H9 (cell line): Measurements from ENCODE around the gene MAJIN. TPM values are rescaled to one million over a fixed set of nuclear protein-coding genes. Genes with fewer than 3 reads are reported as not detected.

Experiments
- DNase-seq: peaks from one replicate; pipeline ENCODE4 v3.0.0-alpha.2; 2017
- H2AFZ ChIP-seq: one replicate; pipeline ENCODE4 v1.6.1; 2013; ENCODE audit warnings: mild to moderate bottlenecking, low read length, control low read depth, moderate library complexity
- H2AK5ac ChIP-seq: 2 replicates; pipeline ENCODE4 v1.6.1; 2013; ENCODE audit warnings: low read length, control low read depth, mixed read lengths; ENCODE audit not compliant: insufficient read length
- H2BK120ac ChIP-seq: one replicate; pipeline ENCODE4 v1.6.1; 2013; ENCODE audit warnings: low read depth, mild to moderate bottlenecking, low read length, control low read depth, inconsistent platforms; ENCODE audit not compliant: poor library complexity, severe bottlenecking
- H2BK12ac ChIP-seq: 2 replicates; pipeline ENCODE4 v1.6.1; 2013; ENCODE audit warnings: low read length, control low read depth, mixed read lengths, low read depth; ENCODE audit not compliant: insufficient read length
- H2BK15ac ChIP-seq: 2 replicates; pipeline ENCODE4 v1.6.1; 2013; ENCODE audit warnings: low read depth, low read length, control low read depth
- H2BK20ac ChIP-seq: one replicate; pipeline ENCODE4 v1.6.1; 2013; ENCODE audit warnings: low read depth, mild to moderate bottlenecking, low read length, control low read depth, inconsistent platforms; ENCODE audit not compliant: poor library complexity, severe bottlenecking
- H2BK5ac ChIP-seq: 2 replicates; pipeline ENCODE4 v1.6.1; 2013; ENCODE audit warnings: low read length, control low read depth, mixed read lengths; ENCODE audit not compliant: insufficient read length
- H3K14ac ChIP-seq: 2 replicates; pipeline ENCODE4 v1.6.1; 2013; ENCODE audit warnings: low read length, control low read depth; ENCODE audit not compliant: insufficient read depth
- H3K18ac ChIP-seq: 2 replicates; pipeline ENCODE4 v1.6.1; 2013; ENCODE audit warnings: low read depth, mild to moderate bottlenecking, mixed read lengths, low read length, control low read depth; ENCODE audit not compliant: insufficient read length
- H3K23ac ChIP-seq: 2 replicates; pipeline ENCODE4 v1.6.1; 2013; ENCODE audit warnings: low read length, control low read depth, mixed read lengths, low read depth; ENCODE audit not compliant: insufficient read length
- H3K23me2 ChIP-seq: 2 replicates; pipeline ENCODE4 v1.6.1; 2013; ENCODE audit warnings: low read depth, mild to moderate bottlenecking, mixed read lengths, low read length, control low read depth; ENCODE audit not compliant: insufficient read length, poor library complexity, severe bottlenecking
- H3K27ac ChIP-seq: 2 replicates; pipeline ENCODE4 v1.5.1; 2013; ENCODE audit warnings: low read length, control low read depth, mixed read lengths, low read depth; ENCODE audit not compliant: insufficient read length
- H3K27me3 ChIP-seq: 2 replicates; pipeline ENCODE4 v1.6.1; 2013; ENCODE audit warnings: low read length, control low read depth, inconsistent platforms; ENCODE audit not compliant: insufficient read depth
- H3K4ac ChIP-seq: 2 replicates; pipeline ENCODE4 v1.6.1; 2013; ENCODE audit warnings: low read depth, mild to moderate bottlenecking, control low read depth, inconsistent platforms, low read length, moderate library complexity
- H3K4me1 ChIP-seq: 2 replicates; pipeline ENCODE4 v1.6.1; 2013; ENCODE audit warnings: low read length, control low read depth, inconsistent platforms; ENCODE audit not compliant: insufficient read depth
- H3K4me2 ChIP-seq: 2 replicates; pipeline ENCODE4 v1.6.1; 2013; ENCODE audit warnings: low read length, control low read depth, mixed read lengths; ENCODE audit not compliant: insufficient read length, insufficient read depth
- H3K56ac ChIP-seq: 2 replicates; pipeline ENCODE4 v1.6.1; 2013; ENCODE audit warnings: low read depth, mild to moderate bottlenecking, mixed read lengths, low read length, control low read depth; ENCODE audit not compliant: insufficient read length
- H3K79me1 ChIP-seq: 2 replicates; pipeline ENCODE4 v1.6.1; 2013; ENCODE audit warnings: low read depth, mild to moderate bottlenecking, moderate library complexity, low read length, control low read depth, inconsistent platforms; ENCODE audit not compliant: insufficient read depth, poor library complexity, severe bottlenecking
- H3K79me2 ChIP-seq: 2 replicates; pipeline ENCODE4 v1.6.1; 2013; ENCODE audit warnings: low read length, control low read depth, inconsistent platforms; ENCODE audit not compliant: insufficient read depth
- H3K9ac ChIP-seq: 2 replicates; pipeline ENCODE4 v1.6.1; 2013; ENCODE audit warnings: low read length, control low read depth, mixed read lengths; ENCODE audit not compliant: insufficient read length; ENCODE audit errors: extremely low read depth
- H3K9me3 ChIP-seq: one replicate; pipeline ENCODE4 v1.6.1; 2013; ENCODE audit warnings: low read depth, low read length, inconsistent platforms; ENCODE audit not compliant: control insufficient read depth
- H3T11ph ChIP-seq: one replicate; pipeline ENCODE4 v1.6.1; 2013; ENCODE audit warnings: mild to moderate bottlenecking, low read length, control low read depth, inconsistent platforms
- H4K20me1 ChIP-seq: one replicate; pipeline ENCODE4 v1.6.1; 2013; ENCODE audit not compliant: control insufficient read depth, insufficient read length, insufficient read depth
- H4K5ac ChIP-seq: 2 replicates; pipeline ENCODE4 v1.6.1; 2013; ENCODE audit warnings: low read depth, mild to moderate bottlenecking, mixed read lengths, low read length, control low read depth; ENCODE audit not compliant: insufficient read length
- H4K8ac ChIP-seq: replicated peaks from 2 replicates; pipeline ENCODE4 v1.6.1; 2013; ENCODE audit warnings: low read length, control low read depth, mixed read lengths, low read depth; ENCODE audit not compliant: insufficient read length
- H4K91ac ChIP-seq: 2 replicates; pipeline ENCODE4 v1.6.1; 2013; ENCODE audit warnings: low read depth, mild to moderate bottlenecking, moderate library complexity, mixed read lengths, low read length, control low read depth; ENCODE audit not compliant: insufficient read length
- H3K27ac Mint-ChIP-seq, 3 experiments: 2 replicates in 2 of 3; 3 replicates in 1 of 3; pipeline ENCODE4 v1.8.0; 2020 to 2021; ENCODE audit warnings: mixed read lengths in 3 of 3, mild to moderate bottlenecking in 1 of 3, moderate library complexity in 1 of 3
- H3K27me3 Mint-ChIP-seq: 2 replicates; pipeline ENCODE4 v1.8.0; 2021; ENCODE audit warnings: low read depth, mild to moderate bottlenecking, moderate library complexity, mixed read lengths
- H3K36me3 Mint-ChIP-seq, 3 experiments: 2 replicates in 2 of 3; 3 replicates in 1 of 3; pipeline ENCODE4 v1.8.0; 2020 to 2021; ENCODE audit warnings: low read depth in 3 of 3, mixed read lengths in 3 of 3; ENCODE audit not compliant: insufficient read depth in 1 of 3
- H3K4me1 Mint-ChIP-seq, 2 experiments: 2 replicates each; pipeline ENCODE4 v1.8.0; 2020; ENCODE audit warnings: mixed read lengths in 2 of 2
- H3K4me3 Mint-ChIP-seq, 2 experiments: 2 replicates in 1 of 2; 3 replicates in 1 of 2; pipeline ENCODE4 v1.8.0; 2020 to 2021; ENCODE audit warnings: mild to moderate bottlenecking in 2 of 2, mixed read lengths in 2 of 2, moderate library complexity in 1 of 2
- H3K9me3 Mint-ChIP-seq, 2 experiments: 2 replicates in 1 of 2; 3 replicates in 1 of 2; pipeline ENCODE4 v1.8.0; 2020; ENCODE audit warnings: mild to moderate bottlenecking in 2 of 2, mixed read lengths in 2 of 2, moderate library complexity in 1 of 2
- CTCF ChIP-seq: fragments of 200-600 bp; sonication (generic); conservative IDR thresholded peaks from 3 replicates; pipeline ENCODE4 v1.8.0; 2021; ENCODE audit warnings: antibody characterized with exemption, mild to moderate bottlenecking
- WGBS: extraction: QIAGEN DNeasy Blood & Tissue Kit; methylation state at CpG from one replicate; pipeline ENCODE4 v1.1.7; 2013; ENCODE audit warnings: missing lambda C conversion rate, low lambda C conversion rate, mixed read lengths; ENCODE audit not compliant: insufficient read length; ENCODE audit errors: extremely low coverage; 5-methylcytosine and 5-hydroxymethylcytosine counted together
- total RNA-seq: library from RNA; stranded (reverse); gene quantifications from 2 replicates; pipeline ENCODE4 v1.2.1, GENCODE V29; 2021

Gene MAJIN
- total RNA-seq, 1 experiment from 2014 or later = not detected

GRCh38 chr11:65021509-65021908, 49.6 kb upstream of the MAJIN start:
- Histone ChIP-seq H3K4ac (no peak overlapping the region), H2BK120ac (no peak overlapping the region), H2BK5ac (no peak overlapping the region), H2BK20ac (no peak overlapping the region), H3K56ac (no peak overlapping the region), H3K4me2 (no peak overlapping the region), H2BK12ac (no peak overlapping the region), H3K79me1 (no peaks in the 10 kb centered on the region), H3K18ac (no peak overlapping the region), H2BK15ac (no peak overlapping the region), H3K27ac (no peak overlapping the region), H2AFZ (no peak overlapping the region), H4K5ac (no peak overlapping the region), H3K79me2 (no peaks in the 10 kb centered on the region), H4K20me1 (no peaks in the 10 kb centered on the region), H3K9ac (no peak overlapping the region), H3K23me2 (no peaks in the 10 kb centered on the region), H4K8ac (no peak overlapping the region), H3T11ph (no peak overlapping the region), H2AK5ac (no peak overlapping the region), H4K91ac (no peak overlapping the region), H3K23ac (no peak overlapping the region), H3K27me3 (no peaks in the 10 kb centered on the region), H3K4me1 (no peaks in the 10 kb centered on the region), H3K14ac (no peak overlapping the region), H3K9me3 (no peaks in the 10 kb centered on the region)
- DNase-seq = no peak
- H3K9me3 Mint-ChIP-seq = no peaks in the 10 kb centered on the region
- no CpG with 5 or more reads among the region's 11 CpGs for WGBS
- peaks cover 1% of the 10 kb centered on the region; the same call in 1 of the 2 replicates for H3K27me3 Mint-ChIP-seq
- no peak overlapping the region; a peak in 1 of 7 replicates for H3K27ac Mint-ChIP-seq
- no peak overlapping the region; a peak in 1 of 5 replicates for H3K4me3 Mint-ChIP-seq
- peaks cover 21 to 51% (median 46%) of the 10 kb centered on the region in 3 experiments for H3K36me3 Mint-ChIP-seq
- TF ChIP-seq CTCF = no peak
- peaks cover 0 to 2% of the 10 kb centered on the region in 2 experiments; a peak in 2 of 4 replicates for H3K4me1 Mint-ChIP-seq
